CD4-positive, alpha-beta T cell treated with Interleukin-15 for 4 hours (primary cell): Measurements from ENCODE around the gene CDK19.
"Not testable (repeated sequence)": the region's sequence is repeated elsewhere in the genome, so short reads cannot be mapped to it uniquely, and the experiment has no call there.

Source experiments
- DNase-seq: peaks from one replicate; pipeline ENCODE4 v3.0.0-alpha.2; 2020; ENCODE audit warnings: low spot score

The CDK19 gene

GRCh38 chr6:110813338-110814101 is 1.7 kb downstream of the CDK19 start:
- no peak for DNase-seq

GRCh38 chr6:110812719-110813118 is 2.5 kb downstream of the CDK19 start:
- DNase-seq: no peak

GRCh38 chr6:110810896-110811586 is 4.2 kb downstream of the CDK19 start:
- no peak for DNase-seq

- DNase-seq: no peak
Measured at GRCh38 chr6:110809792-110810191, 5.5 kb downstream of the CDK19 start.

- DNase-seq: not testable (repeated sequence)
Measured at GRCh38 chr6:110802175-110802574, 13.1 kb downstream of the CDK19 start.

- DNase-seq: no peak
Measured at GRCh38 chr6:110800839-110801196, 14.5 kb downstream of the CDK19 start.

- no peak for DNase-seq
Measured at GRCh38 chr6:110800196-110800838, 15.0 kb downstream of the CDK19 start.

GRCh38 chr6:110799655-110800054 is 15.6 kb downstream of the CDK19 start:
- DNase-seq: no peak

GRCh38 chr6:110799189-110799588 is 16.1 kb downstream of the CDK19 start:
- no peak for DNase-seq

GRCh38 chr6:110795271-110795670 is 20.0 kb downstream of the CDK19 start:
- DNase-seq: no peak

GRCh38 chr6:110786696-110787095 is 28.6 kb downstream of the CDK19 start:
- no peak for DNase-seq

- DNase-seq: no peak
Measured at GRCh38 chr6:110786271-110786670, 29.0 kb downstream of the CDK19 start.

- DNase-seq: no peak
Measured at GRCh38 chr6:110784610-110784979, 30.7 kb downstream of the CDK19 start.

GRCh38 chr6:110781522-110782214 is 33.6 kb downstream of the CDK19 start:
- no peak for DNase-seq

GRCh38 chr6:110778333-110778732 is 36.9 kb downstream of the CDK19 start:
- DNase-seq: no peak

GRCh38 chr6:110777636-110778035 is 37.6 kb downstream of the CDK19 start:
- DNase-seq: no peak

GRCh38 chr6:110776413-110776812 is 38.9 kb downstream of the CDK19 start:
- DNase-seq: no peak

- no peak for DNase-seq
Measured at GRCh38 chr6:110769923-110770322, 45.3 kb downstream of the CDK19 start.

GRCh38 chr6:110768057-110768456 is 47.2 kb downstream of the CDK19 start:
- no peak for DNase-seq

- no peak for DNase-seq
Measured at GRCh38 chr6:110761371-110761770, 53.9 kb downstream of the CDK19 start.

GRCh38 chr6:110760589-110760988 is 54.7 kb downstream of the CDK19 start:
- no peak for DNase-seq

GRCh38 chr6:110760098-110760497 is 55.2 kb downstream of the CDK19 start:
- DNase-seq: not testable (repeated sequence)

GRCh38 chr6:110757926-110758325 is 57.3 kb downstream of the CDK19 start:
- no peak for DNase-seq
